Effector CD4-positive, alpha-beta T cell (primary cell): ENCODE results near the gene MAP3K7.

Experiments
- DNase-seq: peaks from one replicate; pipeline ENCODE4 v3.0.0-alpha.2; 2020

The MAP3K7 gene

GRCh38 chr6:90479603-90479926 lies 107.3 kb downstream of the MAP3K7 start:
- no peak for DNase-seq

- DNase-seq, result peak; percentile 76
These were observed 107.9 kb downstream of the MAP3K7 start for GRCh38 chr6:90478789-90479602.

DNA sequence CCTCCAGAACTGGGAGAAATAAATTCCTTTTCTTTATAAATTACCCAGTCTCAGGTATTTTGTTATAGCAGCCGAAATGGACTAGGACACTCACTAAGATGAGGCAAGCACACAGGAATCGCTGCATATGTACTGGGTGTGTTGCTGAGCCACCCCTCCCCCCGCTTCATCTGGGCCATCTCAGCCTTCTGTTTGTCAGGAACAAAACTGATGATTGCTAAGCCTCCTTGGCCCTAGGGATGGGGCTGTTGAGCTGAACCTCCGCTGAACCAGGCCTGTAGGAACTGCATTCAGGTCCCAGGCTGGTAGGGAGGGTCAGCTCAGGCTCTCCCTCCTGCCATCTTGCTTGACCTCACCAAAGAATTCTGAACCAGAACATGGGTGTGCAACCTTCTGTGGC lies 108.6 kb downstream of the MAP3K7 start:
- no peak for DNase-seq

- no peak for DNase-seq
These were observed 109.5 kb downstream of the MAP3K7 start for GRCh38 chr6:90477366-90477765.

DNA sequence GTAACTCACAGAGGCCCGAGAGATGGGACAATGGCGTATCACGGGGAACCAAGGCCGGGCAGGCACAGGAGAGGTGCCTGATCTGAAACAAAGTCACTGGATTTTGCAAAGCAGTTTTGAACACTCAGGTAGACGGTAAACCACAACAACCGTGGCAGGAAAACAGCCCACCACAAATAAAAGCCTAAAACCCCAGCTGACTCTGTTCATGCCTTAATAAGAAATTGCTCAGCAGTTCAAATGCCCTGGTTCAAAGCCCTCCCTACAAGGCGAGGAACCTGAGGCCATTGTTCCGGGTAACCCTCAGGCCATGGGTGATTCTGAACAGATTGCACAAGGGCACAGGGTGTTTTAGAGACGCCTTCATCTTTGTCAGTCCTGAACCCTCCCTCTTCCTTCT lies 114.2 kb downstream of the MAP3K7 start:
- DNase-seq, result no peak

GRCh38 chr6:90471263-90471662 lies 115.6 kb downstream of the MAP3K7 start:
- DNase-seq, result no peak

- DNase-seq, result no peak
These were observed 117.0 kb downstream of the MAP3K7 start for GRCh38 chr6:90469906-90470305.

GRCh38 chr6:90468859-90469258 lies 118.0 kb downstream of the MAP3K7 start:
- DNase-seq, result no peak

GRCh38 chr6:90468080-90468479 lies 118.8 kb downstream of the MAP3K7 start:
- DNase-seq, result no peak

- no peak for DNase-seq
These were observed 119.3 kb downstream of the MAP3K7 start for GRCh38 chr6:90467546-90467945.

DNA sequence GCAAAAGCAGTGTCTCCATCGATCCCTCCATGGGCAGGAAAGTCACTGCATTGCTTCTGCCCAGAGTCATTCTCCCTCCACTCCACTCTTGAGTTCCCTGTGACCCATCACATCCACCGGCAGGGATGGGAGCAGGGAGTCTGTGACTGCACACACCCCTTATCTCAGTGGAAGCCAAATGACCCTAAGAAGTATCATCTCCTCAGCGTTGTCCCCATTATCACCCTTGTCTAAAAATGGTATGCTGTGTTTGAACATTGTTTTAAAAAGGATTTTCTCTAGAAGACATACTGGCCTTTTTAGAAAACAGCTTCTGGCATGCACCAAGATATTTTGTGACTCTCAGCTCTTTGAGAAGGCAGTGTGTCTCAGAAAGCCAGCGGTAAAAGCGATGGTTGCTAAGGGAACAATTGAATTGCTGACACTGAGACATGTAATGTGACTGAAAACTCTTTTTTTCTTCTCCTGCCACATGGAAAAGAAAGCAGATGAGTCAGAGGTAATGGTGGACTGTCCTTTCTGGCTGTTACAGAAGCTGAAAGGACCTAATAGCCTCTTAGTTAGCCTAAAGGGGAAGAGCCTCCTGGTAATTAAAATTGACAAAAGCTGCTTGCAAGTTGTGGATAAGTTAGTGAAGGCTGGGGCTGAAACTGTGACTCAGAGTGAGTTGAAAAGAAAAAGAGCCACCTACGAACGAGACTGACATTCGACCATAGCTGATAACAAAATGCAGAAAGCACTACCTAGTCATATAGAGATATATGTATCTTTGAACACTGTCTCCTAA lies 120.5 kb downstream of the MAP3K7 start:
- no peak for DNase-seq

GRCh38 chr6:90465686-90466085 lies 121.2 kb downstream of the MAP3K7 start:
- DNase-seq, result no peak

DNA sequence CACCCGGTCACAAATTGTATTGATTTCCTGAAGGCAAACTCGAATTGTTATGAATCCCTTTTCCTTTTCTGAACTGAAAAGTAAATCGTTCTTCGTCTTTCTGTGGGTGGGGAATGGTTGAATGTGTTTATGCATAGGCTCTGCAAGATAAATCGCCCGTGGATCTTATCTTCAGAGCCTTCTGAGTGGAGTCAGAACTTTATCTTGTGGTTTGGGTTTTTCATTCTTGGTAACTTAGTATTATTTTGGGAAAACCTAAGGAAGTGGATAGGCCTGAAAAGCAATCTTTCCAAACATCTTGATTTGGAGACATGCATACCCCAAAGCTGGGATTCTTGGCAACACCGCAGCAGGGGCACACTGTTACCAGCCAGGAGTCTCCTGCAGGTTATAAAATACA lies 122.4 kb downstream of the MAP3K7 start:
- no peak for DNase-seq

DNA sequence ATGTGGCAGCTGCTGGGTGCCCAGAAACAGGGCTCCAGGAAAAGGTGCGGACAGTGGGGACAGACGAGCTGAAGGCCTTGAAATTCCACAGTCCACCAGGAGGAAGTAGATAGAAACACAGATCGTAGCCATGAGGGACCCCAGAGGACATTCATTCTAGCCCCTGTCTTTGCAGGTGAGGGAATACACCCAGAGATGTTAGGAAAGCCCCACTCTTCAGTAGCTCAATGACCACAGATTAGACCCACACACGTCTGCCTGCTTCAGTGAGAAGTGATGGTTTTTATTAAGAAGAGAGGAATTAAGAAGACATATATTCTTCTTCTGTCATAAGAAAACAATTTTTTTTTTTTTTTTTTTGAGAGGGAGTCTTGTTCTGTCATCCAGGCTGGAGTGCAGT lies 123.0 kb downstream of the MAP3K7 start:
- no peak for DNase-seq
